Measurements from ENCODE around the gene FAM47C.
"Not testable (repeated sequence)": the region's sequence is repeated elsewhere in the genome, so short reads cannot be mapped to it uniquely, and the experiment has no call there.

The FAM47C gene

DNA sequence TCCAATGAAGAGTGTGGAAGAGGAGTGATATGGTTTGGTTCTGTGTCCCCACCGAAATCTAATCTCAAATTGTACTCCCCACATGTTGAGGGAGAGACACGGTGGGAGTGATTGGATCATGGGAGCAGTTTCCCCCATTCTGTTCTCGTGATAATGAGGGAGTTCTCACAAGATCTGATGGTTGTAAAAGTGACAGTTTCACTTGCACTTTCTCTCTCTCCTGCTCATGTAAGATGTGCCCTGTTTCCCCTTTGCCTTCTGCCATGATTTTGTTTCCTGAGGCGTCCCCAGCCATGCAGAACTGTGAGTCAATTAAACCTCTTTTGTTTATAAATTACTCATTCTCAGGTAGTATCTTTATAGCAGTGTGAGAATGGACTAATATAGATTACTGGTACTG, 39.6 kb downstream of the FAM47C start:
- DNase-seq (ENCODE audit: low read depth) = no peak
- TF ChIP-seq, protein P1, sequence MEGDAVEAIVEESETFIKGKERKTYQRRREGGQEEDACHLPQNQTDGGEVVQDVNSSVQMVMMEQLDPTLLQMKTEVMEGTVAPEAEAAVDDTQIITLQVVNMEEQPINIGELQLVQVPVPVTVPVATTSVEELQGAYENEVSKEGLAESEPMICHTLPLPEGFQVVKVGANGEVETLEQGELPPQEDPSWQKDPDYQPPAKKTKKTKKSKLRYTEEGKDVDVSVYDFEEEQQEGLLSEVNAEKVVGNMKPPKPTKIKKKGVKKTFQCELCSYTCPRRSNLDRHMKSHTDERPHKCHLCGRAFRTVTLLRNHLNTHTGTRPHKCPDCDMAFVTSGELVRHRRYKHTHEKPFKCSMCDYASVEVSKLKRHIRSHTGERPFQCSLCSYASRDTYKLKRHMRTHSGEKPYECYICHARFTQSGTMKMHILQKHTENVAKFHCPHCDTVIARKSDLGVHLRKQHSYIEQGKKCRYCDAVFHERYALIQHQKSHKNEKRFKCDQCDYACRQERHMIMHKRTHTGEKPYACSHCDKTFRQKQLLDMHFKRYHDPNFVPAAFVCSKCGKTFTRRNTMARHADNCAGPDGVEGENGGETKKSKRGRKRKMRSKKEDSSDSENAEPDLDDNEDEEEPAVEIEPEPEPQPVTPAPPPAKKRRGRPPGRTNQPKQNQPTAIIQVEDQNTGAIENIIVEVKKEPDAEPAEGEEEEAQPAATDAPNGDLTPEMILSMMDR (IDR thresholded peaks at IDR 0.05; ENCODE audit: control insufficient read depth, insufficient read depth, low read depth, low read length, missing control alignments) = no peak
- H3K4me3 ChIP-seq (ENCODE audit: control insufficient read depth, low read depth, low read length) = no peak overlapping the region

DNA sequence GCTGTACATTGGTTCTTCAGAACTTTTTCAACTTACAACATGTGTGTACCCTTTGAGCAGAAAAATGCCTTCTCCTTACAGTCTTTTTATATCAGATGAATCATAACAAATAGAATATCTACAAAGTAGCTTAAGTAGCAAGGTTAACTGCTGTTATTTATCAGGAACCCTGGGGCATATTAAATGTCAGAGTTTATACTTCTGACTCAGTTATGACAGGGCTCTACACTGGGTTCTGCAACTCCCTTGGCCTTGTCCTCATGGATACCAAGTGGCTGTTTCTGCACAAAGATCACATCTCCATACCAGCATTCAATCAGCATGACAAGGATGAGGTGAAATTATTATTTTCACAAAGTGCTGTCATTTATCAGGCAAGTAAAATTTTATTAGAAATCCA, 49.4 kb downstream of the FAM47C start:
- not testable (repeated sequence) for DNase-seq (ENCODE audit: low read depth)

DNA sequence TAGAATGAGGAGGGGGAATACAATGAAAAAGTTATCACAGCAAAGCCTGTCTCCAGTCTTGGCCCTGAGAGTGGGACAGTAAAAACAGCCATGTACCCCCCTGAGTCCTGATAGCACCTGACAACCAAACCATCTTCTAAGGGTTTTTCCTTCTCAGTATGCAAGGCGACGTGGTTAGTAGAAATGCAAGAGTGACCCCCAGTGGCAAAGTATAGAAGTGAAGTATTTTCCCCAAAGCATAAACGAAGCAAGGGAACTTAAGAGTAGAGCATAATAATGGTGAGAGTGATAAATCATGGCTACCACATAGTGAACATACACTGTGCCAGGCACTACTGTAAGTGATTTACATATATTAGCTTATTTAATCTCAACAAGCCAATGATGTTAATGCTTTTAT, 52.8 kb downstream of the FAM47C start:
- peak; percentile 11 for DNase-seq (ENCODE audit: low read depth)
- TF ChIP-seq, protein P1 (IDR thresholded peaks at IDR 0.05; ENCODE audit: control insufficient read depth, insufficient read depth, low read depth, low read length, missing control alignments) = peak; percentile 51
- H3K4me3 ChIP-seq (ENCODE audit: control insufficient read depth, low read depth, low read length) = no peak overlapping the region

More for the DNA sequence above, 49.4 kb downstream of the FAM47C start:
- H3K4me3 ChIP-seq (ENCODE audit: control insufficient read depth, low read depth, low read length) = not testable (repeated sequence)
